ENCODE measurements around the gene ABO. TPM values are rescaled to one million over a fixed set of nuclear protein-coding genes. Genes with fewer than 3 reads are reported as not detected.

The ABO gene
- total RNA-seq (10 to 100 TPM; 16.0 to 27.7 (median 22.0) TPM), polyA plus RNA-seq (10 to 100 TPM; 18.5 to 21.1 TPM)
- long read RNA-seq, donor 1, full-length matches to known transcripts = 1 of 17 reads
- long read RNA-seq, donor 1, partial matches to known transcripts = 2 of 17 reads
- long read RNA-seq, donor 1, other reads (novel, unspliced or antisense) = 14 of 17 reads
- long read RNA-seq, donor 2, full-length matches to known transcripts = 2 of 7 reads
- long read RNA-seq, donor 2, partial matches to known transcripts = 5 of 7 reads
- long read RNA-seq, donor 2, other reads (novel, unspliced or antisense) = 0 of 7 reads
- long read RNA-seq, donor 3, full-length matches to known transcripts = 2 of 30 reads
- long read RNA-seq, donor 3, partial matches to known transcripts = 2 of 30 reads
- long read RNA-seq, donor 3, other reads (novel, unspliced or antisense) = 26 of 30 reads

- WGBS, 3 donors = 0 to 2% (median 1%) methylated on average over 56 to 110 of the region's 110 CpGs
- no peaks in the 10 kb centered on the region for H3K9me3 ChIP-seq
- peak within 1 kb of the TSS; percentile 93 for H3K27ac ChIP-seq
- no peaks in the 10 kb centered on the region for H3K36me3 ChIP-seq
- H3K27me3 ChIP-seq = no peaks in the 10 kb centered on the region
- H3K4me1 ChIP-seq (ENCODE audit: insufficient read depth) = peaks cover 8% of the 10 kb centered on the region
- peak; percentile 70 to 82 (median 77) for DNase-seq
- TF ChIP-seq EP300 (IDR thresholded peaks at IDR 0.05) (no peak), POLR2A (IDR thresholded peaks at IDR 0.05) (peak; percentile 26)
- TF ChIP-seq, protein P1, sequence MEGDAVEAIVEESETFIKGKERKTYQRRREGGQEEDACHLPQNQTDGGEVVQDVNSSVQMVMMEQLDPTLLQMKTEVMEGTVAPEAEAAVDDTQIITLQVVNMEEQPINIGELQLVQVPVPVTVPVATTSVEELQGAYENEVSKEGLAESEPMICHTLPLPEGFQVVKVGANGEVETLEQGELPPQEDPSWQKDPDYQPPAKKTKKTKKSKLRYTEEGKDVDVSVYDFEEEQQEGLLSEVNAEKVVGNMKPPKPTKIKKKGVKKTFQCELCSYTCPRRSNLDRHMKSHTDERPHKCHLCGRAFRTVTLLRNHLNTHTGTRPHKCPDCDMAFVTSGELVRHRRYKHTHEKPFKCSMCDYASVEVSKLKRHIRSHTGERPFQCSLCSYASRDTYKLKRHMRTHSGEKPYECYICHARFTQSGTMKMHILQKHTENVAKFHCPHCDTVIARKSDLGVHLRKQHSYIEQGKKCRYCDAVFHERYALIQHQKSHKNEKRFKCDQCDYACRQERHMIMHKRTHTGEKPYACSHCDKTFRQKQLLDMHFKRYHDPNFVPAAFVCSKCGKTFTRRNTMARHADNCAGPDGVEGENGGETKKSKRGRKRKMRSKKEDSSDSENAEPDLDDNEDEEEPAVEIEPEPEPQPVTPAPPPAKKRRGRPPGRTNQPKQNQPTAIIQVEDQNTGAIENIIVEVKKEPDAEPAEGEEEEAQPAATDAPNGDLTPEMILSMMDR (IDR thresholded peaks at IDR 0.05) = peak; percentile 25 to 77 (median 72)
- intact Hi-C loops (cut with DNase I) = loop anchor here in 3 of 4 donors (5.0 to 10.0 kb wide), 3 partner anchors 38 to 91 kb away; no protein-coding TSS in a partner anchor
- H3K4me3 ChIP-seq = peak within 1 kb of the TSS; percentile 43
Measured at GRCh38 chr9:133275105-133276000, at the start of gene ABO. TSS of gene ABO (minus strand) at chr9:133275201.

DNA sequence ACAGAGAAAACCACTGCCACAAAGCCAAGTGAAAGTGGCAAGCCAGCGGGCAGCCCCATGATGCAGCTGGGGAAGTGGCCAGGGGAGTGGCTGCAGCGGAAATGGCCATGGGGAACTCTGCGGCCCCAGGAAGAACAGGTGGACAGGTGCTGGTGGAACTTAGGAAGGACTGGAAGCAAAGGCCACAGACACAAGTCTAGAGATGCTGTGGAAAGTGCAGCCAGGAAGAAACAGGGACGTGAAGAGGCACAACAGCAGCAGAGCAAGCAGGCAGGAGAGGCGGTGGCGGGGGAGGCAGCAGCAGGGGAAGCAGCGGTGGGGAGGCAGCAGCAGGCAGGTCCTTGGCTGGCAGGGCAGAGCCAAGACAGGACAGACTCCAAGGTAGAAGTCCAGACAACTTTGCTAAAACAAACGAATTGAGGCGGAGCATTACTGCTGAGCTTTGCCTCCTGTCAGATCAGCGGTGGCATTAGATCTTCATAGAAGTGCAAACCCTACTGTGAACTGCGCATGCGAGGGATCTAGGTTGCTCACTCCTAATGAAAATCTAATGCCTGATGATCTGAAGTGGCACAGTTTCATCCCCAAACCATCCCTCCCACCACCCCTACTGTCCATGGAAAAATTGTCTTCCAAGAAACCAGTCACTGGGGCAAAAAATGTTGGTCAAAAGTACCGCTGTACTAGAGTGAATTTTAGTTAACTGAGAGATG, 49.1 kb upstream of the ABO start:
- intact Hi-C loops (cut with DNase I) = loop anchor here in 1 of 4 donors (10.0 kb wide), 1 partner anchor 139 kb away; no protein-coding TSS in a partner anchor
- WGBS, 3 donors = 87 to 89% (median 88%) methylated on average over 13 of the region's 13 CpGs
- DNase-seq = no peak
- TF ChIP-seq EP300 (IDR thresholded peaks at IDR 0.05) (no peak), POLR2A (IDR thresholded peaks at IDR 0.05) (no peak)
- TF ChIP-seq, protein P1 (IDR thresholded peaks at IDR 0.05) = no peak
- Histone ChIP-seq H3K27me3 (no peaks in the 10 kb centered on the region), H3K4me3 (no peak overlapping the region), H3K9me3 (no peaks in the 10 kb centered on the region), H3K36me3 (no peaks in the 10 kb centered on the region), H3K4me1 (ENCODE audit: insufficient read depth) (no peaks in the 10 kb centered on the region), H3K27ac (no peak overlapping the region)

DNA sequence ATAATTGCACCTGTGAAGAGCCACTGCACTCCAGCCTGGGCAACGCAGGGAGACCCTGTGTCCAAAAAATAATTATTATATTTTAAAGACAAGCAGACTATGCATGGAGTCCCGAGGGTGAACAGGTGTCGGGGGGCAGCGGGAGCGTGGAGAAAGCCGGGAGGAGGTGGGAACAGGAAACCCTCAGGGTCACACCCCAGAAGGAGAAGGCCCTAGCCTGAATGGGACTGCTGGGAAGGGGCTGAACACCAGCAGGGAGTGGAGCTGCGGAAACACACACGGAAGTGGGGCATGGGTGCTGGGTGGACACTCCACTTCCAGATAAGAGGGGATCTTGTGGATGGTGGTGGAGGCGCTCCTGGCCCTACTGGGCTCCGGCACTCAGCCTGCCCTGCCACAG, 48.2 kb upstream of the ABO start:
- no peak for DNase-seq

More for the DNA sequence above, 48.2 kb upstream of the ABO start:
- 77 to 88% (median 80%) methylated on average over 10 of the region's 10 CpGs for WGBS, 3 donors
- intact Hi-C loops (cut with DNase I) = loop anchor here in 1 of 4 donors (10.0 kb wide), 1 partner anchor 138 kb away; no protein-coding TSS in a partner anchor
- Histone ChIP-seq H3K27me3 (no peaks in the 10 kb centered on the region), H3K9me3 (no peaks in the 10 kb centered on the region), H3K4me1 (ENCODE audit: insufficient read depth) (no peaks in the 10 kb centered on the region), H3K4me3 (no peak overlapping the region), H3K27ac (no peak overlapping the region), H3K36me3 (no peaks in the 10 kb centered on the region)
- TF ChIP-seq EP300 (IDR thresholded peaks at IDR 0.05) = no peak
- TF ChIP-seq POLR2A (IDR thresholded peaks at IDR 0.05) = no peak
- TF ChIP-seq, protein P1 (IDR thresholded peaks at IDR 0.05) = no peak

All from ovary (tissue), 10 donors.